HCT116 (cell line): Measurements from ENCODE around the gene OXT. TPM values are rescaled to one million over a fixed set of nuclear protein-coding genes. Genes with fewer than 3 reads are reported as not detected.

Source experiments
- ATAC-seq: fragments of 200-7000 bp; cut with Tn5 transposase; 2 replicates; pipeline ENCODE4 v1.9.1; 2020; ENCODE audit warnings: mild to moderate bottlenecking, moderate library complexity
- BruUV-seq: library from RNA; stranded (reverse); fragments of 400-500 nt; replicated peaks from 2 replicates; lab custom pipeline; 2021; lab: Mats Ljungman, UMichigan
- CTCF ChIA-PET: fragments of 300-600 bp; sonication (Branson Sonifier 250); formaldehyde crosslinking; loops from one replicate; lab custom pipeline; 2021; ENCODE audit warnings: antibody characterized with exemption; lab: Charles Lee
- POLR2A ChIA-PET: fragments of 300-600, 350-600 bp; sonication (Branson Sonifier 250); formaldehyde crosslinking; loops from one replicate; lab custom pipeline; 2021; ENCODE audit warnings: antibody characterized with exemption; lab: Charles Lee
- RAD21 ChIA-PET, 2 experiments: fragments of 300-600 bp; sonication (Branson Sonifier 250); formaldehyde crosslinking; loops; one replicate each; lab custom pipeline; 2023; ENCODE audit warnings: low total read pairs in 2 of 2; ENCODE audit not compliant: uncharacterized antibody in 2 of 2, unreplicated experiment in 2 of 2, low non-redundant PET in 1 of 2; lab: Charles Lee
- DNase-seq: peaks from one replicate; pipeline ENCODE4 v3.0.0-alpha.2; 2010; ENCODE audit warnings: low read depth, low spot score
- H2AFZ ChIP-seq: fragments of 200-600 bp; shearing (Covaris generic), sonication (generic); 2 replicates; pipeline ENCODE4 v1.6.1; 2017; ENCODE audit warnings: low read depth, mixed run types, mixed read lengths, antibody characterized with exemption, low read length; ENCODE audit not compliant: poor library complexity, severe bottlenecking
- H3K27ac ChIP-seq: 2 replicates; pipeline ENCODE4 v1.5.1; 2012; ENCODE audit warnings: low read depth, low read length
- H3K27me3 ChIP-seq: fragments of 200-600 bp; sonication (generic); 2 replicates; pipeline ENCODE4 v1.6.1; 2016; ENCODE audit warnings: mixed run types, low read length, mixed read lengths; ENCODE audit not compliant: insufficient read depth
- H3K36me3 ChIP-seq, 2 experiments: fragments of 200-500 bp in 1 of 2; fragments of 200-600 bp in 1 of 2; sonication (Bioruptor generic) in 1 of 2; sonication (generic) in 1 of 2; 2 replicates each; pipeline versions ENCODE4 v1.5.1 to v1.6.1; 2014 to 2016; ENCODE audit warnings: low read length in 2 of 2, inconsistent platforms in 1 of 2, mixed read lengths in 1 of 2, mixed run types in 1 of 2; ENCODE audit not compliant: insufficient read depth in 2 of 2, control insufficient read depth in 1 of 2
- H3K4me1 ChIP-seq, 2 experiments: fragments of 200-600 bp in 1 of 2; sonication (generic) in 1 of 2; 2 replicates each; pipeline versions ENCODE4 v1.5.1 to v1.6.1; 2012 to 2017; ENCODE audit warnings: low read length in 2 of 2, inconsistent platforms in 1 of 2, mild to moderate bottlenecking in 1 of 2, mixed read lengths in 1 of 2, mixed run types in 1 of 2, moderate library complexity in 1 of 2; ENCODE audit not compliant: insufficient read depth in 2 of 2, control insufficient read depth in 1 of 2
- H3K4me2 ChIP-seq: fragments of 200-600 bp; sonication (generic); 2 replicates; pipeline ENCODE4 v1.6.1; 2017; ENCODE audit warnings: mixed run types, low read length, mixed read lengths
- H3K4me3 ChIP-seq, 2 experiments: fragments of 200-600 bp in 1 of 2; sonication (generic) in 1 of 2; replicated peaks in 1 of 2; 2 replicates each; pipeline ENCODE4 v1.5.1; 2011 to 2016; ENCODE audit warnings: low read length in 2 of 2, control low read depth in 1 of 2, low read depth in 1 of 2, mild to moderate bottlenecking in 1 of 2, mixed read lengths in 1 of 2, mixed run types in 1 of 2
- H3K79me2 ChIP-seq: fragments of 200-600 bp; sonication (generic); 2 replicates; pipeline ENCODE4 v1.6.1; 2017; ENCODE audit warnings: mild to moderate bottlenecking, mixed run types, low read length, moderate library complexity, mixed read lengths; ENCODE audit not compliant: insufficient read depth
- H3K9ac ChIP-seq: fragments of 200-600 bp; sonication (generic); 2 replicates; pipeline ENCODE4 v1.6.1; 2016; ENCODE audit warnings: low read length, mixed read lengths
- H3K9me2 ChIP-seq: fragments of 200-600 bp; sonication (generic), shearing (Covaris generic); 2 replicates; pipeline ENCODE4 v1.6.1; 2017; ENCODE audit warnings: mixed run types, mild to moderate bottlenecking, moderate library complexity; ENCODE audit not compliant: insufficient read depth
- H3K9me3 ChIP-seq, 2 experiments: fragments of 200-500 bp in 1 of 2; fragments of 200-600 bp in 1 of 2; sonication (Bioruptor generic) in 1 of 2; sonication (generic) in 1 of 2; 2 replicates each; pipeline ENCODE4 v1.6.1; 2014 to 2017; ENCODE audit warnings: low read length in 2 of 2, mixed read lengths in 2 of 2, inconsistent platforms in 1 of 2, low read depth in 1 of 2, mild to moderate bottlenecking in 1 of 2, mixed run types in 1 of 2, moderate library complexity in 1 of 2; ENCODE audit not compliant: control insufficient read depth in 1 of 2, insufficient read depth in 1 of 2
- H4K20me1 ChIP-seq: fragments of 200-600 bp; sonication (generic), shearing (Covaris generic); 2 replicates; pipeline ENCODE4 v1.6.1; 2017; ENCODE audit warnings: mixed run types, mild to moderate bottlenecking, moderate library complexity; ENCODE audit not compliant: insufficient read depth
- CBX3 ChIP-seq: IDR thresholded peaks from 2 replicates; pipeline ENCODE4 v1.6.1; 2012; ENCODE audit warnings: low read depth
- CEBPB ChIP-seq: IDR thresholded peaks from 2 replicates; pipeline ENCODE4 v1.6.1; 2012; ENCODE audit warnings: low read depth
- CTCF ChIP-seq, 3 experiments: fragments of 200-600 bp in 1 of 3; sonication (generic) in 1 of 3; IDR thresholded peaks in 2 of 3; conservative IDR thresholded peaks in 1 of 3; 2 replicates each; pipeline ENCODE4 v1.5.1; 2012 to 2017; ENCODE audit warnings: low read depth in 2 of 3, low read length in 2 of 3, antibody characterized with exemption in 1 of 3, borderline replicate concordance in 1 of 3, control low read depth in 1 of 3, mild to moderate bottlenecking in 1 of 3, mixed read lengths in 1 of 3, mixed run types in 1 of 3, moderate library complexity in 1 of 3; ENCODE audit not compliant: insufficient read depth in 1 of 3
- EGR1 ChIP-seq: IDR thresholded peaks from 2 replicates; pipeline ENCODE4 v1.6.1; 2012; ENCODE audit warnings: low read depth
- ELF1 ChIP-seq: IDR thresholded peaks from 2 replicates; pipeline ENCODE4 v1.6.1; 2012; ENCODE audit warnings: low read depth, borderline replicate concordance
- EZH2 ChIP-seq: fragments of 200-600 bp; sonication (generic); IDR thresholded peaks from 2 replicates; pipeline ENCODE4 v1.6.1; 2017; ENCODE audit warnings: antibody characterized with exemption, mixed run types
- POLR2A ChIP-seq: IDR thresholded peaks from 2 replicates; pipeline ENCODE4 v1.7.0; 2011; ENCODE audit warnings: borderline replicate concordance; ENCODE audit not compliant: insufficient read depth, insufficient read length; ENCODE audit errors: extremely low read depth
- RAD21 ChIP-seq: IDR thresholded peaks from 2 replicates; pipeline ENCODE4 v1.6.1; 2012; ENCODE audit warnings: low read depth, mild to moderate bottlenecking
- SP1 ChIP-seq: IDR thresholded peaks from 2 replicates; pipeline ENCODE4 v1.6.1; 2012; ENCODE audit warnings: low read depth
- SRF ChIP-seq: IDR thresholded peaks from 2 replicates; pipeline ENCODE4 v1.6.1; 2012; ENCODE audit warnings: low read depth
- TCF7L2 ChIP-seq: IDR thresholded peaks from 2 replicates; pipeline ENCODE4 v1.7.0; 2011; ENCODE audit warnings: borderline replicate concordance, inconsistent platforms; ENCODE audit not compliant: insufficient read depth, insufficient read length; ENCODE audit errors: extremely low read depth
- YY1 ChIP-seq: IDR thresholded peaks from 2 replicates; pipeline ENCODE4 v1.6.1; 2011; ENCODE audit warnings: low read length, low read depth, moderate library complexity, mild to moderate bottlenecking; ENCODE audit not compliant: insufficient replicate concordance; ENCODE audit errors: extremely low read depth
- ZBTB33 ChIP-seq: IDR thresholded peaks from 2 replicates; pipeline ENCODE4 v1.6.1; 2011; ENCODE audit warnings: mild to moderate bottlenecking, low read length, moderate library complexity; ENCODE audit not compliant: insufficient replicate concordance; ENCODE audit errors: extremely low read depth
- intact Hi-C: fragments of 100-400 bp; cut with micrococcal nuclease; formaldehyde crosslinking; loops from 2 replicates; pipeline ENCODE4 v1.10.0; 2022
- total RNA-seq: library from RNA; stranded (reverse); gene quantifications from one replicate; pipeline ENCODE4 v1.2.1, GENCODE V29; 2021; ENCODE audit not compliant: unreplicated experiment
- TF ChIP-seq, protein P1 (sequence below): IDR thresholded peaks from 2 replicates; pipeline ENCODE4 v1.6.1; 2012; ENCODE audit warnings: low read depth
- TF ChIP-seq, protein P2 (sequence below): IDR thresholded peaks from 2 replicates; pipeline ENCODE4 v1.6.1; 2012

OXT gene
- total RNA-seq, 1 experiment from 2014 or later, result not detected

- no peak overlapping the region for H3K4me3 ChIP-seq
- intact Hi-C loops, result no loop called here
- no peaks in the 10 kb centered on the region for H3K9me2 ChIP-seq
- TF ChIP-seq, protein P1, sequence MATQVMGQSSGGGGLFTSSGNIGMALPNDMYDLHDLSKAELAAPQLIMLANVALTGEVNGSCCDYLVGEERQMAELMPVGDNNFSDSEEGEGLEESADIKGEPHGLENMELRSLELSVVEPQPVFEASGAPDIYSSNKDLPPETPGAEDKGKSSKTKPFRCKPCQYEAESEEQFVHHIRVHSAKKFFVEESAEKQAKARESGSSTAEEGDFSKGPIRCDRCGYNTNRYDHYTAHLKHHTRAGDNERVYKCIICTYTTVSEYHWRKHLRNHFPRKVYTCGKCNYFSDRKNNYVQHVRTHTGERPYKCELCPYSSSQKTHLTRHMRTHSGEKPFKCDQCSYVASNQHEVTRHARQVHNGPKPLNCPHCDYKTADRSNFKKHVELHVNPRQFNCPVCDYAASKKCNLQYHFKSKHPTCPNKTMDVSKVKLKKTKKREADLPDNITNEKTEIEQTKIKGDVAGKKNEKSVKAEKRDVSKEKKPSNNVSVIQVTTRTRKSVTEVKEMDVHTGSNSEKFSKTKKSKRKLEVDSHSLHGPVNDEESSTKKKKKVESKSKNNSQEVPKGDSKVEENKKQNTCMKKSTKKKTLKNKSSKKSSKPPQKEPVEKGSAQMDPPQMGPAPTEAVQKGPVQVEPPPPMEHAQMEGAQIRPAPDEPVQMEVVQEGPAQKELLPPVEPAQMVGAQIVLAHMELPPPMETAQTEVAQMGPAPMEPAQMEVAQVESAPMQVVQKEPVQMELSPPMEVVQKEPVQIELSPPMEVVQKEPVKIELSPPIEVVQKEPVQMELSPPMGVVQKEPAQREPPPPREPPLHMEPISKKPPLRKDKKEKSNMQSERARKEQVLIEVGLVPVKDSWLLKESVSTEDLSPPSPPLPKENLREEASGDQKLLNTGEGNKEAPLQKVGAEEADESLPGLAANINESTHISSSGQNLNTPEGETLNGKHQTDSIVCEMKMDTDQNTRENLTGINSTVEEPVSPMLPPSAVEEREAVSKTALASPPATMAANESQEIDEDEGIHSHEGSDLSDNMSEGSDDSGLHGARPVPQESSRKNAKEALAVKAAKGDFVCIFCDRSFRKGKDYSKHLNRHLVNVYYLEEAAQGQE, result no peak
- no peak for TF ChIP-seq SP1
- no peak for TF ChIP-seq YY1
- TF ChIP-seq CBX3, result no peak
- no peak for TF ChIP-seq EGR1
- TF ChIP-seq EZH2, result no peak
- TF ChIP-seq CEBPB, result no peak
- TF ChIP-seq SRF, result no peak
- no peak for TF ChIP-seq TCF7L2
- TF ChIP-seq RAD21, result no peak
- no peak for TF ChIP-seq CTCF (IDR thresholded peaks at IDR 0.05 in 2 of 3, conservative IDR thresholded peaks at IDR 0.05 in 1 of 3; ENCODE audit: borderline replicate concordance in 1 of 3, insufficient read depth in 1 of 3, low read depth in 2 of 3, low read length in 2 of 3)
- TF ChIP-seq, protein P2, sequence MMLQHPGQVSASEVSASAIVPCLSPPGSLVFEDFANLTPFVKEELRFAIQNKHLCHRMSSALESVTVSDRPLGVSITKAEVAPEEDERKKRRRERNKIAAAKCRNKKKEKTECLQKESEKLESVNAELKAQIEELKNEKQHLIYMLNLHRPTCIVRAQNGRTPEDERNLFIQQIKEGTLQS, result no peak
- no peak for TF ChIP-seq ELF1
- no peak for TF ChIP-seq POLR2A
- no peak for TF ChIP-seq ZBTB33
- no peak for DNase-seq
- H3K79me2 ChIP-seq, result no peaks in the 10 kb centered on the region
- no peak overlapping the region for H3K4me2 ChIP-seq
- H3K36me3 ChIP-seq, result no peaks in the 10 kb centered on the region
- no peaks in the 10 kb centered on the region for H4K20me1 ChIP-seq
- POLR2A ChIA-PET, result no interaction called here
- RAD21 ChIA-PET, result no interaction called here
- H3K27ac ChIP-seq, result no peak overlapping the region
- no TSS peak for BruUV-seq
- CTCF ChIA-PET, result interaction anchor here (1.1 kb wide), 1 partner anchor 14 kb away, joined by 5 read pairs; no protein-coding TSS in a partner anchor
- H3K9ac ChIP-seq, result no peak overlapping the region
- H3K27me3 ChIP-seq, result no peaks in the 10 kb centered on the region
- H3K9me3 ChIP-seq, result no peaks in the 10 kb centered on the region
- ATAC-seq, result no peak; the same call in 1 of the 2 replicates
- H2AFZ ChIP-seq, result no peak overlapping the region
- H3K4me1 ChIP-seq, result peaks cover 7 to 15% of the 10 kb centered on the region in 2 experiments; a peak in 2 of 4 replicates
Measured at GRCh38 chr20:3067139-3068014, 4.0 kb upstream of the OXT start.
